ENCODE data around the gene SCRN3.
"Not testable (repeated sequence)": the region's sequence is repeated elsewhere in the genome, so short reads cannot be mapped to it uniquely, and the experiment has no call there.

The SCRN3 gene

GRCh38 chr2:174395284-174395968, at the start of gene SCRN3:
Gene SCRN3, plus strand, starts transcription at chr2:174395730. Its CDS starts 2,554 bp downstream, at chr2:174398284.
- DNase-seq (ENCODE audit: low spot score) = peak; percentile 75

DNA sequence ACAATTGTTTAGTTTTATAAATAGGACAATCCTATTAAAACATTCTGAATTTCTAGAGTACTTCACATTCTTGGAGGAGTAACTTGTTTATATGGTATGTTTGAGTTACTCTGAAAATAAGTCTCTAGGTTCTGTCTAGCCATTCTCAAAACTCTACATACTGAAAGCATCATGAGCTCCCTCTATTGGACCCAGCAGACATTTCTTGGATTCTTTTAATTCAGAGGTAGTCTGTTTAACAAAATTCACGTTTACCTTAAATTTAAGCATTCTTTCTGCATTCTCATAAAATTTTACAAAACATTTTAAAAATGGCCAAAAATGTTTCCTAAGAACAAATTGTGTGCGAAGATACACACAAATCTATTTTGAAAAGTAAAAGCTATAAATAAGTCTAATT, 45.5 kb upstream of the SCRN3 start:
- peak; percentile 16 for DNase-seq (ENCODE audit: low spot score)

- no peak for DNase-seq (ENCODE audit: low spot score)
These were observed 44.8 kb upstream of the SCRN3 start for GRCh38 chr2:174350593-174351181.

DNA sequence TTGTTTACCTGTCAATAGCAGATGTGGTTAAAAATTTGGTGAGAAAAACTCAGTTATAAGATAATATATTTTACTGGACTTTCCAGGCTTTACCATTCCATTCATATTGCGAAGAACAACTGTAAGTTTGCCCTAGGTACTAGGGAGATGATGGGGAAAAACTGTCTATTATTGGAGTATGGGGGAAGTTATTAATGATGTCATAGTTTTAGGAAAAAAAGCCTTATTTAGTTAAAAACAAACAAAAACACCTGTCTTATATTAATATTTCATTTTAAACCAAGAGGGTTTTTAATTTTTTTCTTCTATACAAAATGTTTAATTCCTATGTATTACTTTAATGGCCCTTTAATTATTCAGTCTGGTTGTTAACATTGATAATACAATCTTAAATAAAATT, 42.5 kb upstream of the SCRN3 start:
- no peak for DNase-seq (ENCODE audit: low spot score)

GRCh38 chr2:174356347-174356746, 39.2 kb upstream of the SCRN3 start:
- no peak for DNase-seq (ENCODE audit: low spot score)

DNA sequence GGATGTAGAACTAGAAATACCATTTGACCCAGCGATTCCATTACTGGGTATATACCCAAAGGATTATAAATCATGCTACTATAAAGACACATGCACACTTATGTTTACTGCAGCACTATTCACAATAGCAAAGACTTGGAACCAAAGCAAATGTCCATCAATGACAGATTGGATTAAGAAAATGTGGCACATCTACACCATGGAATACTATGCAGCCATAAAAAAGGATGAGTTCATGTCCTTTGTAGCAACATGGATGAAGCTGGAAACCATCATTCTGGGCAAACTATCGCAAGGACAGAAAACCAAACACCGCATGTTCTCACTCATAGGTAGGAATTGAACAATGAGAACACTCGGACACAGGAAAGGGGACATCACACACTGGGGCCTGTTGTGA, 35.9 kb upstream of the SCRN3 start:
- not testable (repeated sequence) for DNase-seq (ENCODE audit: low spot score)

- DNase-seq (ENCODE audit: low spot score) = no peak
These were observed 32.6 kb upstream of the SCRN3 start for GRCh38 chr2:174362949-174363348.

GRCh38 chr2:174363492-174364225, 31.9 kb upstream of the SCRN3 start:
- DNase-seq (ENCODE audit: low spot score) = not testable (repeated sequence)

GRCh38 chr2:174364628-174365027, 30.9 kb upstream of the SCRN3 start:
- DNase-seq (ENCODE audit: low spot score) = no peak

DNA sequence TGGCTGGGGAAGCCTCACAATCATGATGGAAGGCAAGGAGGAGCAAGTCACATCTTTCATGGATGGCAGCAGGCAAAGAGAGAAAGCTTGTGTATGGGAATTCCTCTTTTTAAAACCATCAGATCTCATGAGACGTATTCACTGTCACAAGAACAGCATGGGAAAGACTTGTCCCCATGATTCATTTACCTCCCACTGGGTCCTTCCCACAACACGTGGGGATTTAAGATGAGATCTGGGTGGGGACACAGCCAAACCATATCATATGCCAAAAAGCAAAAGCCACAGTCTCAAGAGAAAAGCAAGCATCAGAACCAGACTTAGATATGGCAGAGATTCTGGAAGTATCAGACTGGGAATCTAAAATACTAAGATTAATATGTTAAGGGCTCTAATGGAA, 30.0 kb upstream of the SCRN3 start:
- no peak for DNase-seq (ENCODE audit: low spot score)

DNA sequence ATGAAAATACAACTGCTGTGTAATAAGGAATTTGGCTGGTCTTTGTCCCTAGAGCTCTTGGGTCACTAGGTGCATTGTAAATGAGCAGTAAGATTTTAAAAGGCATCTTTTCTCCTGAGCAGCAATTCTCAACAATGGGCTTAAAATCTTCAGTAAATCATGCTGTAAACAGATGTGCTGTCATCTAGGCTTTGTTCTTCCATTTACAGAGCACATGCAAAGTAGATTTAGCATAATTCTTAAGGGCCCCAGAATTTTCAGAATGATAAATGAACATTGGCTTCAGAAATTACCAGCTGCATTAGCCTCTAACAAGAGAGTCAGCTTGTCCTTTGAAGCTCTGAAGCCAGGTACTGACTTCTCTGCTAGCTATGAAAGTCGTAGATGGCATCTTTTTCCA, 26.8 kb upstream of the SCRN3 start:
- DNase-seq (ENCODE audit: low spot score) = no peak

GRCh38 chr2:174376967-174377366, 18.6 kb upstream of the SCRN3 start:
- no peak for DNase-seq (ENCODE audit: low spot score)

DNA sequence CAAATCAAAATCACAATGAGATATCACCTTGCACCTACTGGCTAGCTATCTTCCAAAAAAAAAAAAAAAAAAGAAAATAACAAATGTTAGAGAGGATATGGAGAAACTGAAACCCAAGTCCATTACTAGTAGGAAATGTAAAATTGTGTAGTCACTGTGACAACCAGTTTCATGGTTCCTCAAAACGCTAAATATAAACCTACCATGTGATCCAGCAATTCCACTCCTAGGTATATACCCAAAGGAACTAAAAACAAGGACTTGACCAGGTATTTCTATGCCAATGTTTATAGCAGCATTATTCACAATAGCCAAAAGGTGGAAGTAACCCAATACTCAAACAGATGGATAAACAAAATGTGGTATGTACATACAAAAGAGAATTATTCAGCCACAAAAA, 11.7 kb upstream of the SCRN3 start:
- DNase-seq (ENCODE audit: low spot score) = peak; percentile 16

GRCh38 chr2:174385201-174385600, 10.3 kb upstream of the SCRN3 start:
- no peak for DNase-seq (ENCODE audit: low spot score)

- DNase-seq (ENCODE audit: low spot score) = not testable (repeated sequence)
These were observed 6.8 kb upstream of the SCRN3 start for GRCh38 chr2:174388706-174389105.

DNA sequence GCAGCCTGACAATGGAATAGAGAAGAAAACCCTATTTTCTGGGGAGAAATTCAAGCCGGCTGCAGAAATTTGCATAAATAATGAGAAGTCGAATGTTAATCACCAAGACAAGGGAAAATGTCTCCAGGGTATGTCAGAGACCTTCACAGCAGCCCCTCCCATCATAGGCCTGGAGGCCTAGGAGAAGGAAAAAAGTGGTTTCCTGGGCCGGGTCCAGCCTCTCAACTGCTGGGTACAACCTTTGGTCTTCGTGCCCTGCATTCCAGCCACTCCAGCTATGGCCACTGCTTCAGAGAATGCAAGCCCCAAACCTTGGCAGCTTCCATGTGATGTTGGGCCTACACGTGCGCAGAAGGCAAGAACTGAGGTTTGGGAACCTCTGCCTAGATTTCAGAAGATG, 6.0 kb upstream of the SCRN3 start:
- DNase-seq (ENCODE audit: low spot score) = no peak

DNA sequence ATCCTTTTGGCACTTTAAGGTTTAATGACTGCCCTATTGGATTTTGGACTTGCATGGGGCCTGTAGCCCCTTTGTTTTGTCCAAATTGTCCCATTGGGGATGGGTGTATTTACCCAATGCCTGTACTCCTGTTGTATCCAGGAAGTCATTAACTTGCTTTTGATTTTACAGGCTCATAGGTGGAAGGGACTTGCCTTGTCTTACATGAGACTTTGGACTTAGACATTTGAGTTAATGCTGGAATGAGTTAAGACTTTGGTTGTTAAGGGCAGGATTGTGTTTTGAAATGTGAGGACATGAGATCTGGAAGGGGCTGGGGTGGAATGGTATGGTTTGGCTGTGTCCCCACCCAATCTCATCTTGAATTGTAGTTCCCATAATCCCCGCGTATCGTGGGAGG, 5.2 kb upstream of the SCRN3 start:
- not testable (repeated sequence) for DNase-seq (ENCODE audit: low spot score)

DNA sequence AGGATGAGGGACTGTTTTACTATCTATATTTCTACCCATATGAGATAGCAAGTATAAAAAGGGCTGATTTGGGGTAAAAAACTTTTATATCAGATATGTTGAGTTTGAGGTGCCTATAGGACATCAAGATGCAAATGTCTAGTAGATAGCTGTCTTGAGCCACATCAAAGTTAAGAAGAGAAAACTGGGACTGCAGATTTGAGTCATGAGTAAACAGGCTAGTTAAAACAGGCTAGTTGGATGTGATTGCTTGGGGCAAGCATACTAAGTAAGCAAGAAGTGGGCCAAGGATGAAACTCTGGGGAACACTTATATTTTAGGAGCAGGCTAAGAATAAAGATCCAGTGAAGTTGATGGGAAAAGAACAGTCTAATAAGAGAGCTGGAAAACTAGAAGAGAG, 2.8 kb upstream of the SCRN3 start:
- no peak for DNase-seq (ENCODE audit: low spot score)

DNA sequence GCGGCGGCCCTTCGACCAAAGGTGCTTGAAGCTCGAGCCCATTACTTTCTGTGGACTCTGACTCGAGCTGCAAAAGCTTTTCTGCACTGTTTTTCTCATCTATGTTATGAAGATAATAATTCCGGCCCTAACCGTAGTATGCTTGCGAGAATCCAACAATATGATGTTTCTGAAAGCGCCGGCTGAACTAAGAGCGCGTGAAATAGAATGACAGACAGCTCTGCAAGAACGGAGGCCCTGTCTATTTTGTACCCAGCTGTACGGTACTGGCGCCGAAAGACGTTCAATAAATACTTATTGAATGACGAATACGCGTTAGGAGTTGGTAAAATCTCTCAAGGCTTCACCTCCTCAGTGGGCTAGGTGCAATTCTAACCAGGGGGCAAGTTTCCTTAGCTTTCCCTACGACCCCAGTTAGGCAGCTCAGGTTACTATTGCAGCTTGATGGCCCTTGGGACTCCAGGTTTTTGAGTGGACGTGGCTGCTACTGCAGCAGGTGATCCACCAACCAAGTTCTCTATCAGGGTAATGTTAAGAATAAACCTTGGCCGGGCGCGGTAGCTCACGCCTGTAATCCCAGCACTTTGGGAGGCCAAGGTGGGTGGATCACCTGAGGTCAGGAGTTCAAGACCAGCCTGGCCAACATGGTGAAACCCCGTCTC, 570 bp downstream of the SCRN3 start:
- DNase-seq (ENCODE audit: low spot score) = peak; percentile 22

- DNase-seq (ENCODE audit: low spot score) = no peak
These were observed 2.2 kb downstream of the SCRN3 start for GRCh38 chr2:174397773-174398172.

DNA sequence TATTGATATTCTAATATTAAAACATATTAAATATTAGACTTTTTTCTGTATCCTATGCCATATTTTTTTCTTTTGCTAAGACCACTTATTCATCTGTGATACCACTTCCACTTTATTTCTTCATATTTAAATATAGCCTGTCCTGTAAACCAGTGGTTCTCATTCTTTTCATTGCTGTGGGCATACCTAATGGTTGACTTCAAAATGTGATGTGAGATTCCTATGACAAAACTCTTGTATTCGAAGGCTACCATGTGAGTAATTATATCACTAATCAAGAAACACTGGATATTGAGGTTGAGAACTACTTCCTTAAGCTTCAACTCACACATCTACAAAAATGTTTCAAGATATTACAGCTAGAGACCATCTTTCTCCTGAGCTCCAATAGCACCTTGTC, 3.6 kb downstream of the SCRN3 start:
- no peak for DNase-seq (ENCODE audit: low spot score)

- DNase-seq (ENCODE audit: low spot score) = no peak
These were observed 5.3 kb downstream of the SCRN3 start for GRCh38 chr2:174400853-174401252.

DNA sequence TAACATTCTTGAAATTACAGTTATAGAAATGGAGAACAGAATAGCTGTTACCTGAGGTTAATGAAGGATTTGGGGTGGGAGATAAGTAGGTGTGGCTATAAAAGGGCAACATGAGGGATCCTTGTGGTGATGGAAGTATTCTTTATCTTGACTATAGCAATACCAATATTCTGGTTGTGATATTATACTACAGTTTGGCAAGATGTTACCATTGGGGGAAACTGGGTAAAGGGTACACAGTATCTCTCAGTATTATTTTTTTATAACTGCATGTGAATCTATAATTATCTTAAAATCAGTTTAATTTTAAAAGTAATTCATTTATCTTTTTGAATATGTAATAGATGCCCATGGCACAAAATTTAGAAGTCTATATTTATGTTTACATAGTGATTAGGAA, 8.1 kb downstream of the SCRN3 start:
- no peak for DNase-seq (ENCODE audit: low spot score)

All from hematopoietic multipotent progenitor cell treated with erythropoietin and hydrocortisone succinate and interleukin-3 and kit ligand, for 15 days (in vitro differentiated cells).